ENCODE measurements around the gene DEFB132. TPM values are rescaled to one million over a fixed set of nuclear protein-coding genes. Genes with fewer than 3 reads are reported as not detected.

DEFB132 gene
- total RNA-seq, 4 donors from 2014 or later = not detected

DNA sequence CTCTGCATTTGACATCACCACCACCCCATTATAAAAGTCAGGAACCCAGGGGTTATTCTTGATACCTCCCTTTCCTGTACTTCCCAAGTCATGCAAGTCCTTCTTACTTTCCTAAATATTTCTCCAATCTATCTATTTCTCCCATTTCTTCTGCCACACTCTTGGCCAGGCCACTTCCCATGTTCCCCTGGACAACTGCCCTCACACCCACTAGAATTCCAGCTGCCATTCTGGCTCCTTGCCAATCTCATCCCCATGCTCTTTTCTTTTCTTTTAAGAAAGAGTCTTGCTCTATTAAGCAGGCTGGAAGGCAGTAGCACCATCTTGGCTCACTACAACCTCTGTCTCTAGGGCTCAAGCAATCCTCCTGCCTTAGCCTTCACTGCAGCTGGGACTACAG is 15.2 kb downstream of the DEFB132 start:
- intact Hi-C loops (cut with DNase I) = no loop called here
- TF ChIP-seq, protein P1, sequence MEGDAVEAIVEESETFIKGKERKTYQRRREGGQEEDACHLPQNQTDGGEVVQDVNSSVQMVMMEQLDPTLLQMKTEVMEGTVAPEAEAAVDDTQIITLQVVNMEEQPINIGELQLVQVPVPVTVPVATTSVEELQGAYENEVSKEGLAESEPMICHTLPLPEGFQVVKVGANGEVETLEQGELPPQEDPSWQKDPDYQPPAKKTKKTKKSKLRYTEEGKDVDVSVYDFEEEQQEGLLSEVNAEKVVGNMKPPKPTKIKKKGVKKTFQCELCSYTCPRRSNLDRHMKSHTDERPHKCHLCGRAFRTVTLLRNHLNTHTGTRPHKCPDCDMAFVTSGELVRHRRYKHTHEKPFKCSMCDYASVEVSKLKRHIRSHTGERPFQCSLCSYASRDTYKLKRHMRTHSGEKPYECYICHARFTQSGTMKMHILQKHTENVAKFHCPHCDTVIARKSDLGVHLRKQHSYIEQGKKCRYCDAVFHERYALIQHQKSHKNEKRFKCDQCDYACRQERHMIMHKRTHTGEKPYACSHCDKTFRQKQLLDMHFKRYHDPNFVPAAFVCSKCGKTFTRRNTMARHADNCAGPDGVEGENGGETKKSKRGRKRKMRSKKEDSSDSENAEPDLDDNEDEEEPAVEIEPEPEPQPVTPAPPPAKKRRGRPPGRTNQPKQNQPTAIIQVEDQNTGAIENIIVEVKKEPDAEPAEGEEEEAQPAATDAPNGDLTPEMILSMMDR (IDR thresholded peaks at IDR 0.05) = no peak
- TF ChIP-seq POLR2A (IDR thresholded peaks at IDR 0.05) = no peak
- no peaks in the 10 kb centered on the region for H3K9me3 ChIP-seq
- peaks cover 0 to 25% (median 0%) of the 10 kb centered on the region in 3 donors for H3K36me3 ChIP-seq
- H3K4me1 ChIP-seq = no peaks in the 10 kb centered on the region
- no peaks in the 10 kb centered on the region for H3K27me3 ChIP-seq
- no peak overlapping the region for H3K4me3 ChIP-seq
- DNase-seq = no peak
- no peak overlapping the region for H3K27ac ChIP-seq

DNA sequence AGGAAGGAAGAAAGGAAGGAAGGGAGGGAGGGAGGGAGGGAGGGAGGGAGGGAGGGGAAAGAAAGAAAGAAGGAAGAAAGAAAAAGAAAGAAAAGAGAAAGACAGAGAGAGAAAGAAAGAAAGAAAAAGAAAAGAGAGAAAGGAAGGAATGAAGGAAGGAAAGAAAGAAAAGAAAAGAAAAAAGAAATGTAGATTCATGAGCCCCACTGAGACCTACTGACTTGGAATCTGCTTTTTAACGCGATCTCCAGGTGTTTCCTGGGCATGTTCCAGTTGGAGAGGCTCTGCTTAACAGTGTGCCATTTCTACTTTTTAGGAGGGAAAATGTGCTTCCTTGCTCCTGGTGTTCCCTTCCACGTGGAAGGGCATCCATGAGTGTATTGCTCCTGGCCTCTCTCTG is 16.4 kb downstream of the DEFB132 start:
- H3K27ac ChIP-seq = no peak overlapping the region
- no peak for DNase-seq
- peaks cover 0 to 35% (median 0%) of the 10 kb centered on the region in 3 donors for H3K36me3 ChIP-seq
- WGBS, 2 donors = 66 to 67% methylated on average over 3 of the region's 3 CpGs
- no peaks in the 10 kb centered on the region for H3K27me3 ChIP-seq
- no peaks in the 10 kb centered on the region for H3K4me1 ChIP-seq
- intact Hi-C loops (cut with DNase I) = no loop called here
- H3K4me3 ChIP-seq = no peak overlapping the region
- H3K9me3 ChIP-seq = no peaks in the 10 kb centered on the region
- TF ChIP-seq, protein P1 (IDR thresholded peaks at IDR 0.05) = no peak
- TF ChIP-seq POLR2A (IDR thresholded peaks at IDR 0.05) = no peak

DNA sequence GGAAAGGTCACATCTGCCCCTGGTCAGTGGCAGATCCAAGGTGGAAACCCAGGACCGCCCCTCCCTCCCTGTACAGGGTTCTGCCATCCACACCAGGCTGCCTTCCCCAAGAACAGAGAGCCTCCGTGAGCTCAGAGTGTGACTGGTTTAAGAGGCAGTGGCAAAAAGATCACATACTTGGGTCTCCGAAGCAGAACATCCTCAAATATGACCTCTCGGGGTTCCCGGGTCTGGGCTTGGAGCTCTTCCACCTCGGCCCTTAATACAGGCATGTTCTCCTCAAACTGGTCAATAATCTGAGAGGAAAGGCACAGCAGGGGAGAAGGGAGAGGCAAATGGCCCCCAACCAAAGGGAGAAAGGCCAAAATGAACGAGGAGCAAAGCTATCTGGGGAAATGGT is 18.3 kb downstream of the DEFB132 start:
- no peaks in the 10 kb centered on the region for H3K9me3 ChIP-seq
- intact Hi-C loops (cut with DNase I) = no loop called here
- TF ChIP-seq, protein P1 (IDR thresholded peaks at IDR 0.05) = no peak
- TF ChIP-seq POLR2A (IDR thresholded peaks at IDR 0.05) = no peak
- H3K36me3 ChIP-seq = peaks cover 0 to 41% (median 0%) of the 10 kb centered on the region in 3 donors
- no peaks in the 10 kb centered on the region for H3K4me1 ChIP-seq
- no peak overlapping the region for H3K4me3 ChIP-seq
- DNase-seq = no peak
- H3K27me3 ChIP-seq = no peaks in the 10 kb centered on the region
- WGBS, 2 donors = 85 to 88% methylated on average over 6 to 7 of the region's 7 CpGs
- no peak overlapping the region for H3K27ac ChIP-seq

DNA sequence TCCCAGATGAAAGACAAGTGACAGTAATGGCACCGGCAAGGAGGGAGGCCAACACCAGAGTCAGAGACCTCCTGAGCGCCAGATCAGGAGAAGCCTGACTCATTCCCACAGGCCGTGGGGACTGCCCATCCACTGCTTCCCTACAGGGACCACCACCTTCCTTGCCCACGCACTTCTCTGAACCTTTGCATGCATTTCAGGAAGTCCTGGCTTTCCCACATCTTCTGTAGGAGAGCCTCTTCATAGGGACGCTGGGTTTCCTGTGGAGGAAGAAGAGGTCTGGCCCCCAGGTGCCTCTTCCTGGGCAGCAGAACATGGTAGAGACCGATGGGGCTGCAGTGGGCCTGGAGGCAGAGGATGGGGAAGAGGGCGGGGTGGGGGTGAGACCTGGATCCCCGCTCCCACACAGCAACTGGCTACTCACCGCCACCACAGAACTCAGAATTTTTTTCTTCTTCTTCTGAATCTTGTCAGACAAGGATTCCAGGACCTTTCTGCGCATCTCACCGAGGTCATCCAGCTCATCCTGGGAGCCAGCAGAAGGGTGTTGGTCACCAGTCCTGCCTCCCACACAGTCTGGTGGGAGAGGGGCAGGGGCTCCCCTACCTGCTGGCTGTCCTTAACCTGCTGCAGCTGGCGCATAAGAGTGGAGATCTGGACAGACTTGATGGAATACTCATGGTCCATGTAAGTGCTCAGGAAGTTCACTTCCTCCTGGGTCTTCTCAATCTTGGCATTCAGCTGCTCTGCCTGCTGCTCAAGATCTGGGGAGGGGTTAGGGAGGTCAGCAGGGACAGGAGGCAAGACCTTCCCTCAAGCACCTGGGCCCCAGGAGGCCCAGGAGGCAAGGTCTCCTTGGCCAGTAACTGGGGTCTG is 19.3 kb downstream of the DEFB132 start:
- 94 to 96% methylated on average over 6 to 8 of the region's 12 CpGs for WGBS, 2 donors
- Histone ChIP-seq H3K9me3 (no peaks in the 10 kb centered on the region), H3K27me3 (no peaks in the 10 kb centered on the region), H3K4me1 (no peaks in the 10 kb centered on the region), H3K36me3 (peaks cover 0 to 52% (median 0%) of the 10 kb centered on the region in 3 donors), H3K27ac (no peak overlapping the region), H3K4me3 (no peak overlapping the region)
- intact Hi-C loops (cut with DNase I) = no loop called here
- TF ChIP-seq POLR2A (IDR thresholded peaks at IDR 0.05) = no peak
- TF ChIP-seq, protein P1 (IDR thresholded peaks at IDR 0.05) = no peak
- DNase-seq = no peak

GRCh38 chr20:277496-277781 is 19.9 kb downstream of the DEFB132 start:
- DNase-seq = no peak
- no peaks in the 10 kb centered on the region for H3K9me3 ChIP-seq
- no peak for TF ChIP-seq POLR2A (IDR thresholded peaks at IDR 0.05)
- TF ChIP-seq, protein P1 (IDR thresholded peaks at IDR 0.05) = no peak
- peaks cover 0 to 52% (median 0%) of the 10 kb centered on the region in 3 donors for H3K36me3 ChIP-seq
- H3K4me3 ChIP-seq = no peak overlapping the region
- intact Hi-C loops (cut with DNase I) = no loop called here
- 78 to 100% methylated on average over 2 to 3 of the region's 3 CpGs for WGBS, 2 donors
- no peak overlapping the region for H3K27ac ChIP-seq
- H3K4me1 ChIP-seq = no peaks in the 10 kb centered on the region
- no peaks in the 10 kb centered on the region for H3K27me3 ChIP-seq

All from esophagus squamous epithelium (tissue), 5 donors.